ENCODE data around the gene FBXL7.

The FBXL7 gene

GRCh38 chr5:15786884-15787283, 286.9 kb downstream of the FBXL7 start:
- DNase-seq = no peak

DNA sequence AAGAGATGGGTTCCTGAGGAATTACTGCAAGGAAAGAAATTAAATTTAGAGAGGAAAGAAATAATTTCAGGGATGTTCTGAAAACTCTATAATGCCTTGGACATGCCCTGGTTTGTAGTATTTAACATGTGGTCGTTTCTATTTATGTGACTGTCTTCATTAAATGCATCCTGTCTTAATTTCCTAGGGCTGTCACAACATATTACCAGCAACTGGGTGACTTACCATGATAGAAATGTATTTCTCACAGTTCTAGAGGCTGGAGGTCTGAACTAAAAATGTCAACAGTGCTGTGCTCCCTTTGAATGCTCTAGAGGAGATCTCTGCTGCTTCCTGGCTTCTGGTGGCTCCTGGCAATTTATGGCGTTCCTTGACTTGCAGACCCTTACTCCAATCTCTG, 287.7 kb downstream of the FBXL7 start:
- DNase-seq = no peak

GRCh38 chr5:15789642-15790041, 289.7 kb downstream of the FBXL7 start:
- no peak for DNase-seq

GRCh38 chr5:15790446-15791018, 290.6 kb downstream of the FBXL7 start:
- DNase-seq = no peak

DNA sequence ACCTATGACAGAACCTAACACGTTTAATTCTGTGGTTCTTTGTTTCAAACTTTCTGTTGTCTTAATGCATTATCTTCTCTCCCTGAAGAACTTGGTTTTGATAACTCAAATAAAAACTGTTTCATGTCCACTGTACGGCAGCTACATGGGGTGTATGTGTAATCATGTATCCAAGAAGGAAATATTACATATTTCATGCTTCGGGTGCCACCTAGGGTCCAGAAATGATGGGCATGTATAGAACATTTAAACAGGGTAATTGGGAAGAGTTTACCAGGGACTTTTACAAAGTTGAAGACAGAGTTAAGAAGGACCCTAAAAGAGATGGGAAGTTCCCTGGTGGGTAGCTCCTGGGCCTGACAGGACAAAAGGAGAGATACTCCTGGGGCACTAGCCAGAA, 291.3 kb downstream of the FBXL7 start:
- no peak for DNase-seq

GRCh38 chr5:15791859-15792258, 291.9 kb downstream of the FBXL7 start:
- DNase-seq = no peak

DNA sequence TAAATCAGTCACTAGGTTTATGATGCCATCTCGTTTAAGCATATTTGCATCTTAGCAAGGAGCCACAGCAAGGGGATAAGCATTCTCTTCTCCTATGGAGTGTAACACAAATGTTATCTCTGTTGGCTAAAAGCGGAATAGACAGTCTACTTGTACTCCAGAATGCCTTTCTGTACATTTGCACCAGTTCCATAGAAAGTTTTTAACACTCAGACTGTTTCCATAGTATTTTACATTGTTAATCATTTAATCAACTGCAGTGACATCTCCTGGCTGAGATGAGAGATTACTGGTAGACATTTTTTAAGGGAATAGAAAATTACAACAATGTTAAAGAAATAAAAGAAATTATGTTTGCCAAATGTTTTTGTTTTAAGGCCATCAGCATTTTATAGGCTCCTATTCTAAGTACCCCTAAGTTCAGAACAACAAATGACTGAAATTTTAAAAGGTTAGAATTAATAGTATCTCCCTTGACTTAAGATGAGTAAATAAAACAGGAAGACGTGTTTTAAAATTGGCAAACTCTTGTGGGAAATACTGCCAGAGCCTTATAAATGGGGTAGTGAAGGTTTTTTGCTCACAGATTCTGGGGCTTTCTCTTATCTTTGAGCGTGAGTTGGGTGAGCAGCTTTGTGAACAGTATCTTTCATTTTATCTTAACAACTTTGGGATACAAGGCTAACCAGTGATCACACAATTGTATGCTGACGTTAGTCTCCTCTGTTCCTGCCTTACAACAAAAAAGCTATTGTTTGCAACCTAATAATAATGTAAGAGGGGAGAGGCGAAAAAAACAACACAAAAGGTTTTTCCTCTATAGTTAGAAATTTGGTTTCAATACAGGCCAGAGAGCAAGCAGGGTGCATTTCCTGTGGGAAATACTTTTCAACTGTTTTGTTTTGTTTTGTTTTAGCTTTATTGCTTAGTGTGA, 294.3 kb downstream of the FBXL7 start:
- no peak for DNase-seq

- DNase-seq = no peak
Observed at GRCh38 chr5:15796096-15796495, 296.1 kb downstream of the FBXL7 start.

DNA sequence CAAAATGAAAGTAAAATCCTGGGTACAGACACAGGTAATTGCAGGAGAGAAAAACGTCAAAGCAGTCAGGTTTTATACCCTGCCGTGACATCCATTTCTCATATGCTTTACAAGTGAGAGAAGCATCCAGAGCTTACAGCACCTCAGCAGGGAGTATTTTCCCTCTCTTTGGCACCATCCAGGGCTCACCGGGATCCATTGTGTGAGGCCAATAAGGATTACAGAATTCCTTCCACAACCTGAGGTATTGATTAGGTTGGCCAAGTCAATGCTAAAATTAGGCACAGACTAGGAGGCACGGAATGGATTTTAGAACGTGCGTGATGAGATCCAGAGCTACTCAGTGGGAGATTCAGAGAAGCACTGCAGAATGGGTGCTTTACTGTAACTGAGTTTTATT, 296.6 kb downstream of the FBXL7 start:
- no peak for DNase-seq

DNA sequence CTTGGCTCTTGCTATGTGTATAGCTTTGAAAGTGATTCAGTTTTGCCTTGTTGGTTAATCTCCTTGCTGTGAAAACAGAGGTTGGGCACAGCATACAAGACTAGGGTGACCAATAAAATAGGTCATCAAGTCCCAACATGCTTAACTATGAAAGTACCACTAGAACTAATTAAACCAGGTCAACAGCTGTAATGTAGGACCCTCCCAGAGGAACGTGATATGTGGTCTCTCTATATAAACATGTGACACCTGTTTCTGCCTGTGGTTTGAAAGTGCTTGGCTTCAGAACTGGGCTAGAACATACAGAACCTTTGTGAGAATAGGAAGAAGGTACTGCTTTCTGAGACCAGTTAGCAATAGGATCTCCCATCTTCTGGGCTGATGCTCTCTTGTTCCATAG, 297.1 kb downstream of the FBXL7 start:
- no peak for DNase-seq

- no peak for DNase-seq
Observed at GRCh38 chr5:15798006-15798405, 298.0 kb downstream of the FBXL7 start.

DNA sequence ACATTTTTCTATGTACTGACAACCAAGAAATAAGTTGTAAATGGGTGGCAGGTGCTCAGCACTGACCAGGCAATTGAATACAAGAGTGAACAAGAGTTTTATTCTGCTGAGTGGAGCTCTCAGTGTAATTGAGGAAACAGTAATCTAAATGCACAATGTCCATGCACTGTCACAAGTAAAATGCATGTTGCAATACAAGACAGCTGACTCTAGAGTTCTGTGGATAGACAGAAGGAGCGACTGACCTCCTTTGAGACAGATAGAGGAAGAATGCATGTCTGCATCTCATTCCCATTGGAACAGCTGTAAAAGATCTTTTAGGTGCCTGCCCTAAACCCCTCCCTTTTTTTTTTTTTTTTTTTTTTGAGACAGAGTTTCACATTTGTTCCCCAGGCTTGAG, 299.0 kb downstream of the FBXL7 start:
- DNase-seq = no peak

DNA sequence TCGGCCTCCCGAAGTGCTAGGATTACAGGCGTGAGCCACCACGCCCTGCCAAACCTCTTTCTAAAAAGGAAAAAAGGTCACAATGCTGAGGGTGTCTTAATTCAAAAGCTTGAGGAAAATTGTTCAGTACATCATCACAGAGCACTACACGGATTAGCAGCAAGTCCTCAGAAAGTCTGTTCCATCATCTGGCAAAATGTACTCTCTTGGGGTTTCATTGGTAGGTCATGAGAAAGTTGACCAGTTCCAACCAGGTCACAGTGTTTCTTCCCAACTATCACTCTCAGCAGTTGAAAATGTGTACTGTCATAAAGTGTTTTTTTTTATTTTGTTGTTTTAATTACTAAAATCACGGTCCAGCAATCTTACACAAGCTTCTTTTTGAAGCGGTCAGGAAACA, 299.6 kb downstream of the FBXL7 start:
- DNase-seq = no peak

DNA sequence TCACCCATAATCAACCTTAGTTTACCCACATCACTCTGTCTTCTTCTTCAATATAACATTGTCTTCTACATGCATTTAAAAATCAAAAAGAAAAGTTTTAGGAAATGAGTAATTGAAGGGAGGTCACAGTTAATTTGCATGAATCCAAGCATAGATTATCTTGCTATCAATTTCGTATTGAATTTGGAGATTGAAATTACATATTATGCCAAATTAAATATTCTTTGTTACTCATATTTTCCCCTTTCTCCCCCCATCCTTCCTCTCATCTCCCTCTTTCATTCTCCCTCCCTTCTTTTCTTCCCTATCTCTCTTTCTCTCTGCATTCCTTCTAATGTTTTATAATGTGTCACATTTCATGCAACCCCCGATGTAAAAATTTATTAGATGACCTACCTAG, 303.3 kb downstream of the FBXL7 start:
- no peak for DNase-seq

DNA sequence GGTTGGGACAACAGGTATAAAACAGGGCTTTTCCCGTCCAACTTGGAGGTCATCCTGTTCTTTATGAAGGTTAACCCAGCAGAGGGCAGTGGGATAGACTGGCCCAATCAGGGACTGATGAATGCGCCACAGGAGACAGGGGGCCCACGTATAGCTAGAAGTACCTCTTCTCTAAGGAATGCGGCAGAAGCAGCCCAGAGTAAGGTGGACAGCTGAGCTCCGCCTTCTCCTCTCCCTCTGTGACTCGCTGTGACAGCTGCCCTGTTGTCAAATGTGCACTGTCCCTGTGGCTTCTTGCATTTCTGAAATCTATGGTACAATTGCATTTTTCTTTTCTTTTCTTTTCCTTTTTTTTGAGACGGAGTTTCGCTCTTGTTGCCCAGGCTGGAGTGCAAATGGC, 306.6 kb downstream of the FBXL7 start:
- no peak for DNase-seq

- no peak for DNase-seq
Observed at GRCh38 chr5:15807248-15807647, 307.3 kb downstream of the FBXL7 start.

- no peak for DNase-seq
Observed at GRCh38 chr5:15807871-15808270, 307.9 kb downstream of the FBXL7 start.

DNA sequence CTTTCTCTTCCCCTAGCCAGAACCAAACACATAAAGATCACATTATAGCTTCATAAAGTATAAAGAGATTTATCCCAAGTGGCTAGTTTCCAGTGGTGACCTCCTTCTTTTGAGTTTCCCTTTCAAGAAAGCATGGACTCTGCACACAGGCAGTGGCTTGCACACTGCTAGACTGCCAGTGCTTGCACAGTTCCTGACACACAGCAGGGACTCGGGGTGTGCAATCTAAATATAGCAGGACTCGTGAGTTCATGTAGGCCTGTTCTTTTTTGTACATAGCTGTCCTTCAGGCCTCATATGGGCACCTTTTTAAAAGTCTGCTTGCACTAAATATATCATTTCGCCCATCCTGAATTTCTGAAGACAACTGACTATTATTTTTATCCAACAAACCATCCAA, 308.6 kb downstream of the FBXL7 start:
- DNase-seq = no peak

DNA sequence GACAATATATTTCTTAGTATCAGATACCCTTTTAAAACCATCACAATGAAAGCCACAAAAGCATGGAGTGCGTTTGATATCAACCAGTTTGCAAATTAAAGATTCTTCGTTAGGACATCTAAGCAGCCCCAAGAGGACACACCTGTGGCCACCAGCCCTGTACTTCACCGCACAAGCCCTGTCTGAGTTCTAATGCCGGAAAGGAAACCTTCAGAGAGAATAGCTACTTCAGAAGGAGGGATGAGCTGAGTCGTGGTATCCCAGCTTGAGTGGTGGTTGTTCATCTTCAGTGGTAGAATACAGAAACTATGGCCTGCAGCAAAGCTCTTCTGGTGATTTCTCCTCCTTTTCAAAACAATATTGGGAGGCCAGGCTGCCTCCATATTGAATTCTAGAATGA, 319.6 kb downstream of the FBXL7 start:
- DNase-seq = no peak

- DNase-seq = no peak
Observed at GRCh38 chr5:15821506-15821905, 321.5 kb downstream of the FBXL7 start.

GRCh38 chr5:15823398-15823797, 323.4 kb downstream of the FBXL7 start:
- no peak for DNase-seq

- no peak for DNase-seq
Observed at GRCh38 chr5:15827741-15828140, 327.8 kb downstream of the FBXL7 start.

DNA sequence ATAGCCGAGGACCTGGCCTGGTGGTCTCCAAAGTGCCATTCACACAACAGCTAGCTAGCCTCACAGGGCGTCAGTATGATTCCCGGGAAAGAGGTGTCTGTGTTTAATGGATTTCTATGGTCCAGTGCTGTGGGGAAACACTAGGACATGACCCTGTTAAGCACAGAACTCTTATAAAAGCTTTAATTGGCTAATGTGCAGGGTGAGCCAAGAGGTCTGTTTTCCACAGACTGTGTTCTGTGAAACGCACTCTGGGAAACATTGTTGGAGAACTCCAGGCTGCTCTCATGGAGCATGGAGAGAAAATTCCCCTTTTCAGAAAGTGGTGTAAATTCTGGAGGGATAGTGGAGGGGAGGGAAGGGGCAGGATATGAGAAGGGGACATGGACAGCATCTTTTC, 331.4 kb downstream of the FBXL7 start:
- no peak for DNase-seq

- DNase-seq = no peak
Observed at GRCh38 chr5:15833365-15833764, 333.4 kb downstream of the FBXL7 start.

Data from NCI-H187 (cell line).